HG03520 (cell line): ENCODE results near the gene EFCC1.

Experiments
- ATAC-seq: cut with Tn5 transposase; IDR thresholded peaks from one replicate; pipeline ENCODE4 v1.9.1; 2021; ENCODE audit warnings: mild to moderate bottlenecking, moderate library complexity; ENCODE audit not compliant: unreplicated experiment

EFCC1 gene

GRCh38 chr3:128994173-128994512 lies 7.0 kb upstream of the EFCC1 start:
- no peak for ATAC-seq

GRCh38 chr3:128994581-128995546 lies 6.2 kb upstream of the EFCC1 start:
- ATAC-seq: no peak

GRCh38 chr3:128995737-128996136 lies 5.4 kb upstream of the EFCC1 start:
- no peak for ATAC-seq

GRCh38 chr3:128996200-128996599 lies 4.9 kb upstream of the EFCC1 start:
- ATAC-seq: no peak

GRCh38 chr3:128996726-128997125 lies 4.4 kb upstream of the EFCC1 start:
- ATAC-seq: no peak

- no peak for ATAC-seq
Observed at GRCh38 chr3:128997486-128998133, 3.5 kb upstream of the EFCC1 start.

- no peak for ATAC-seq
Observed at GRCh38 chr3:128998561-128998960, 2.5 kb upstream of the EFCC1 start.

GRCh38 chr3:128999102-128999501 lies 2.0 kb upstream of the EFCC1 start:
- ATAC-seq: no peak

- ATAC-seq: no peak
Observed at GRCh38 chr3:129000742-129001100, 383 bp upstream of the EFCC1 start.

GRCh38 chr3:129001806-129002572 lies 885 bp downstream of the EFCC1 start:
- no peak for ATAC-seq

- ATAC-seq: no peak
Observed at GRCh38 chr3:129002573-129003569, 1.8 kb downstream of the EFCC1 start.

- no peak for ATAC-seq
Observed at GRCh38 chr3:129003578-129004112, 2.5 kb downstream of the EFCC1 start.

- ATAC-seq: no peak
Observed at GRCh38 chr3:129004639-129005295, 3.7 kb downstream of the EFCC1 start.

- no peak for ATAC-seq
Observed at GRCh38 chr3:129005526-129006303, 4.6 kb downstream of the EFCC1 start.

- no peak for ATAC-seq
Observed at GRCh38 chr3:129006864-129007263, 5.8 kb downstream of the EFCC1 start.

GRCh38 chr3:129007792-129008191 lies 6.7 kb downstream of the EFCC1 start:
- no peak for ATAC-seq

- no peak for ATAC-seq
Observed at GRCh38 chr3:129009266-129009665, 8.2 kb downstream of the EFCC1 start.

GRCh38 chr3:129010310-129010956 lies 9.3 kb downstream of the EFCC1 start:
- ATAC-seq: no peak
